RWPE1 (cell line): Measurements from ENCODE around the gene SLC12A4.
"Not testable (repeated sequence)": the region's sequence is repeated elsewhere in the genome, so short reads cannot be mapped to it uniquely, and the experiment has no call there.

Experiments
- CTCF ChIA-PET: fragments of 350-600 bp; sonication (Branson Sonifier 250); formaldehyde crosslinking; extraction: SDS; loops from one replicate; lab custom pipeline; 2021; lab: Yijun Ruan, JAX
- POLR2A ChIA-PET: fragments of 400-600 bp; formaldehyde crosslinking; extraction: SDS; loops from one replicate; lab custom pipeline; 2020; ENCODE audit warnings: antibody characterized with exemption; ENCODE audit not compliant: low non-redundant PET; lab: Yijun Ruan, JAX
- DNase-seq: peaks from one replicate; pipeline ENCODE4 v3.0.0; 2012; ENCODE audit warnings: low spot score
- H3K27ac ChIP-seq: fragments of 450-650 bp; 2 replicates; pipeline ENCODE4 v1.5.1; 2017
- TF ChIP-seq, protein P1 (sequence below): fragments of 450-650 bp; conservative IDR thresholded peaks from 2 replicates; pipeline ENCODE4 v1.5.1; 2017; ENCODE audit warnings: low read depth, mild to moderate bottlenecking

SLC12A4 gene

DNA sequence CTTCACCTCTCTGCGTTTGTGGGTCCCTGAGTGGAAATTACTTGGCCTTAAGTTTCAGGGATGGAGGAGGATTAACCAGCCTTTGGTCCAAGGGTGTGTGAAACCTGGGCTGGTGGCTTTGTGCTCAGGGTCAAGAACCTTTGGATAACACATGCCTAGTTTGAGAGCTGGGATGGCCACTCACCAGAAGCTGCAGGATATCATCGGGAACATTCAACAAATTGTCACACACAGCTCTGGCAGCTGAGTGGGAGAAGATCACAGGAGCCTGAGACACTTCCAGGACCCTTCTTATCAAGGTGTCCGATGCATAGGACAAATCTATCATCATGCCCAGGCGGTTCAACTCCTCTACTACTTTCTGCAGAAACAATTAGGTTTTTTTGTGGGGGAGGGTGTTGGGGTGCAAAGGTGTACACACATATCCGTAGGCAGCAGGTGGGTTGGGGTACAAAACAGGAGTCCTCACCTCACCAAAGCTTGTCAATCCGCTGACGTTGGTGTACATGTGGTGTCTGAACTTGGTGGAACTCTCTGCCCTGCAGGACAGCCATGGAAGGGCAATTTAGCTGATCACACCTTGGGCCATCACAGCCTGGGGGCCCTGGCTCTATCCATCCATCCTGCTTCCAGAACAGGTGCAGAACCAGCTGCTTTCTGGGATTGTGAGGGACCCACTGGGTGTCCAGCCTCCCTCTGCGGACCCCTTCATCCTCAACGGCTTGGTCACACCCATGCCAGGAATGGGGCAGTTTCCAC lies 9.2 kb upstream of the SLC12A4 start:
- TF ChIP-seq, protein P1, sequence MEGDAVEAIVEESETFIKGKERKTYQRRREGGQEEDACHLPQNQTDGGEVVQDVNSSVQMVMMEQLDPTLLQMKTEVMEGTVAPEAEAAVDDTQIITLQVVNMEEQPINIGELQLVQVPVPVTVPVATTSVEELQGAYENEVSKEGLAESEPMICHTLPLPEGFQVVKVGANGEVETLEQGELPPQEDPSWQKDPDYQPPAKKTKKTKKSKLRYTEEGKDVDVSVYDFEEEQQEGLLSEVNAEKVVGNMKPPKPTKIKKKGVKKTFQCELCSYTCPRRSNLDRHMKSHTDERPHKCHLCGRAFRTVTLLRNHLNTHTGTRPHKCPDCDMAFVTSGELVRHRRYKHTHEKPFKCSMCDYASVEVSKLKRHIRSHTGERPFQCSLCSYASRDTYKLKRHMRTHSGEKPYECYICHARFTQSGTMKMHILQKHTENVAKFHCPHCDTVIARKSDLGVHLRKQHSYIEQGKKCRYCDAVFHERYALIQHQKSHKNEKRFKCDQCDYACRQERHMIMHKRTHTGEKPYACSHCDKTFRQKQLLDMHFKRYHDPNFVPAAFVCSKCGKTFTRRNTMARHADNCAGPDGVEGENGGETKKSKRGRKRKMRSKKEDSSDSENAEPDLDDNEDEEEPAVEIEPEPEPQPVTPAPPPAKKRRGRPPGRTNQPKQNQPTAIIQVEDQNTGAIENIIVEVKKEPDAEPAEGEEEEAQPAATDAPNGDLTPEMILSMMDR: no peak
- ChIA-PET CTCF (interaction anchor here (0.7 kb wide), 1 partner anchor 51 kb away, joined by 3 read pairs; no protein-coding TSS in a partner anchor), POLR2A (no interaction called here)
- H3K27ac ChIP-seq: no peak overlapping the region
- no peak for DNase-seq

DNA sequence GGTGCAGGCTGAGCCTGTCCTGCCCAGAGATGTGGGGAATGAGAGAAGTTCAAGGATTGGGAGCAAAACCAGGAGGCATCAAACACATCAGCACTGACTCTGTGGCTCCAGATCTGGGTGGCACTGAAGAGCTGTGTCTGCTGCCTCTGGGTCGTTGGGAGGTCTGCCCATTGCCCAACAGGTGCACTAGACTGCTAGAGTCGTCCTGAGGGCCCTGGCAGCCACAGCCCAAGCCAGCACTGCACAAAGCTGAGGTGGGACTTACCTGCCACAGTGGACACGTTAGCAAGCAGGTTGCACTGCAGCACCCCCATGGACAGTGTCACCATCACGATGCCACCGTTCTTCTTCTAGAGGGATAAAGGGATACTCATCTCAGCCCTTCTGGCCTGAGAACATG lies 8.6 kb upstream of the SLC12A4 start:
- H3K27ac ChIP-seq: no peak overlapping the region
- TF ChIP-seq, protein P1: no peak
- ChIA-PET POLR2A (no interaction called here), CTCF (no interaction called here)
- no peak for DNase-seq

DNA sequence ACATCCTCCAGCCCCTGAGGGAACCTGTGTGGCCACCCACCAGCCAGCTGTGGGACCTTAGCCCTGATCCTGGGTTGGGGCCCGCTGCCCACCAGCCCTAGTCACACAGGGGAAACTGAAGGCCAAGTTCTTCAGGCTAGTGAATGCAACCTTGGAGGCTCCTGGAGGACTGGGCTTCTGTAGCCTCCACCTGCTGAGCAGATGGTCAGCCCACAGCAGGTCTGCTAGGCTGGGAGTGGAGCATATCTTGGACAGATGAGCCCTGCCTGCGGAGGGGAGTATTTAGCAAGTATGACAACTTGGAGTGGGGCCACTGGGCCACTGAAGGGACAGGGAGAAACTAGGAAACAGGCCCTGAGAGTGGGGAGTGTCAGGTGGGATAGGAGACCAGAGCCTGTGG lies 7.8 kb upstream of the SLC12A4 start:
- TF ChIP-seq, protein P1: no peak
- no peak overlapping the region for H3K27ac ChIP-seq
- POLR2A ChIA-PET: no interaction called here
- no peak for DNase-seq
- CTCF ChIA-PET: no interaction called here

DNA sequence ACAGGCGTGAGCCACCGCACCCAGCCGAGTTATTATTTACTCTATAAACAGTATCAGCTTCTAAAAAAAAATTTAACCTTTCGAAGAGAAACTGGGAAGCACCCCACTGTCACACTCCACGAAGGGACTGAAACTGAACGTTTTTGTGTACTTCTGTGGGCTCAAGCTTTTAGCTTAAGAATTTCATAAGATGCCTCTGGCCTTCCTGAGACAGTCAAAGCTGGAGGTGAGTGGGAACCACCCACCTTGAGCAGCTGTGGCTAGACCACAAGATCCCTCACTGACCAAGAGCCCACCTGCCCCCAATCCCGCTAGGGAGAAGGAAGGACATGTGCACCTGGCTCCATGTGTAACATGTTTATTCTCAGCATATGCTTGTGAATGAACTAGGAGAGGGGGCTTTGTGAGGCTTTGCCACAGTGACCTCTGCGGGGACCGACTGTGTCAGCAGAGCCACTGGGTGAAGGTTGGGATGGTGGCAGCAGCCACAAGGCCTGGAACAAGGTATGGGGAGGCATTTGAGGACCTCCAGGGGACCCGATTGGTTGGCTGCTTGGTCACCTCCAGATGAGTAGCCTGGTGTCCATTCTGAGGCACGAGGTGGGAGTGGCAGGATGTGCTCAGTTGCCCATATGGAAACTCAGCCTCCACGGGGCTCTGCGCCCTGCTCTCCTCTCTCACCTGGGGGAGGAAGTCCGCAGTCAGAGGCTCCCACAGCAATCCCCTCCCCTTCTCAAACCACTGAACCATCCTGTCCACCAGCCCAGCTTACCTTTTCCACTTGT lies 7.1 kb upstream of the SLC12A4 start:
- ChIA-PET POLR2A (no interaction called here), CTCF (no interaction called here)
- TF ChIP-seq, protein P1: no peak
- no peak for DNase-seq
- H3K27ac ChIP-seq: no peak overlapping the region

DNA sequence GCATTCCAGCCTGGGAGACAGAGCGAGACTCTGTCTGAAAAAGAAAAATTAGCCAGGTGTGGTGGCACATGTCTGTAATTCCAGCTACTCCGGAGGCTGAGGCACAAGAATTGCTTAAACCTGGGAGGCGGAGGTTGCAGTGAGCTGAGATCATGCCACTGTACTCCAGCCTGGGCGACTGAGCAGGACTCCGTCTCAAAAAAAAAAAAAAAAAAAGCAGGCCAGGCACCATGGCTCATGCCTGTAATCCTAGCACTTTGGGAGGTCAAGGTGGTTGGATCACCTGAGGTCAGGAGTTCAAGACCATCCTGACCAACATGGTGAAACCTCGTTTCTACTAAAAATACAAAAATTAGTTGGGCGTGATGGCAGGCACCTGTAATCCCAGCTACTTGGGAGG lies 3.8 kb upstream of the SLC12A4 start:
- DNase-seq, POLR2A ChIA-PET, CTCF ChIA-PET, H3K27ac ChIP-seq: not testable (repeated sequence)

DNA sequence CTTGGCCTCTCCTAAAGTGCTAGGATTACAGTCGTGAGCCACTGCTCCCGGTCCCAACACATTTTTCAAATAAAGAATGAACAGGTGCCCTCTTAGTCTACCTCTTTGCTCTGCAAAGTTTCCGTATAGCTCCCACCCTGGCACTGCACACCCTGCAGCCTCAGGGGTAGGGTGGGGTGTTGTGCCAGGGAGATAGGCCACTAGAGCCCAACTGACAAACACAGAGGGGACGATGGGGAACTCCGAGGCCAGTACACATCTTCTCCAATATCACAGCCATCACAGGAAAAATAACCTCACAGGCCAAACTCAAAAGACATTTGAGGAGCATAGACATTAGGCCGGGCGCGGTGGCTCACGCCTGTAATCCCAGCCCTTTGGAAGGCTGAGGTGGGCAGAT lies 2.7 kb upstream of the SLC12A4 start:
- POLR2A ChIA-PET: no interaction called here

More for the DNA sequence above, 2.7 kb upstream of the SLC12A4 start:
- CTCF ChIA-PET: no interaction called here
- TF ChIP-seq, protein P1: no peak
- DNase-seq: no peak
- 0 out of 2 replicates have a peak overlapping the region, but pooled peaks have one; percentile 7 for H3K27ac ChIP-seq
